Astrocyte of the cerebellum (primary cell): ENCODE measurements around the gene PSD4.

Experiments used
- DNase-seq: peaks from one replicate; pipeline ENCODE4 v3.0.0-alpha.2; 2011; ENCODE audit warnings: low read depth
- H3K4me3 ChIP-seq: 2 replicates; pipeline ENCODE4 v1.5.1; 2011; ENCODE audit warnings: mild to moderate bottlenecking, low read depth, low read length, moderate library complexity
- in situ Hi-C: cut with HindIII; loops from 2 replicates; pipeline ENCODE4 v1.10.0; 2017; ENCODE audit warnings: low sequenced_read_pairs
- TF ChIP-seq, protein P1 (sequence below): IDR thresholded peaks from 2 replicates; pipeline ENCODE4 v1.5.1; 2012; ENCODE audit warnings: low read length, low read depth, moderate library complexity, mild to moderate bottlenecking; ENCODE audit errors: missing control alignments

Gene PSD4

DNA sequence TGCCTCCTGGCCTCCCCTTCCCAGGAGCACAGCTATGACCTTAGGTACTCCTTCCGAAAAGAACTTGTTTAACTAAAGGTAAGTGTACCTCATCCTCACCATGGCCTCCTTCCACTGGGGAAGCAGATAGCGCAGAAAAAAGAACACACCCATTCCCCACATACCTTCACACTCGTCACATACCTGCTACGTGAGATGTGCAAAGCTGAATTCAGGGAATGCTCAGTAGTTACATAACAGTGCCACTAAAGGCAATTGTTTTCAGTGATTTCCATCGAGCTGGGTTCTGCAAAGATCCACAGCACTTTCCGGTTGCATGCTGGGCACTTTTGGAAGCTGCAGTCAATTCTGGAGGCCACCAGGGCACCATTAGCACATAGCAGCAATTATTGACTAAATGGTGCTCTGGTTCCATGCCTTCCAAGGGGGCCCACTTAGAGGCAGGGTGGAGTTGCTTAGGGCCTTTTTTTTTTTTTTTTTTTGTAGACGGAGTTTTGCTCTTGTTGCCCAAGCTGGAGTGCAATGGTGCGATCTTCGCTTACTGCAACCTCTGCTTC, 63.9 kb downstream of the PSD4 start:
- in situ Hi-C loops, result no loop called here
- TF ChIP-seq, protein P1, sequence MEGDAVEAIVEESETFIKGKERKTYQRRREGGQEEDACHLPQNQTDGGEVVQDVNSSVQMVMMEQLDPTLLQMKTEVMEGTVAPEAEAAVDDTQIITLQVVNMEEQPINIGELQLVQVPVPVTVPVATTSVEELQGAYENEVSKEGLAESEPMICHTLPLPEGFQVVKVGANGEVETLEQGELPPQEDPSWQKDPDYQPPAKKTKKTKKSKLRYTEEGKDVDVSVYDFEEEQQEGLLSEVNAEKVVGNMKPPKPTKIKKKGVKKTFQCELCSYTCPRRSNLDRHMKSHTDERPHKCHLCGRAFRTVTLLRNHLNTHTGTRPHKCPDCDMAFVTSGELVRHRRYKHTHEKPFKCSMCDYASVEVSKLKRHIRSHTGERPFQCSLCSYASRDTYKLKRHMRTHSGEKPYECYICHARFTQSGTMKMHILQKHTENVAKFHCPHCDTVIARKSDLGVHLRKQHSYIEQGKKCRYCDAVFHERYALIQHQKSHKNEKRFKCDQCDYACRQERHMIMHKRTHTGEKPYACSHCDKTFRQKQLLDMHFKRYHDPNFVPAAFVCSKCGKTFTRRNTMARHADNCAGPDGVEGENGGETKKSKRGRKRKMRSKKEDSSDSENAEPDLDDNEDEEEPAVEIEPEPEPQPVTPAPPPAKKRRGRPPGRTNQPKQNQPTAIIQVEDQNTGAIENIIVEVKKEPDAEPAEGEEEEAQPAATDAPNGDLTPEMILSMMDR, result no peak
- no peak overlapping the region for H3K4me3 ChIP-seq
- no peak for DNase-seq

DNA sequence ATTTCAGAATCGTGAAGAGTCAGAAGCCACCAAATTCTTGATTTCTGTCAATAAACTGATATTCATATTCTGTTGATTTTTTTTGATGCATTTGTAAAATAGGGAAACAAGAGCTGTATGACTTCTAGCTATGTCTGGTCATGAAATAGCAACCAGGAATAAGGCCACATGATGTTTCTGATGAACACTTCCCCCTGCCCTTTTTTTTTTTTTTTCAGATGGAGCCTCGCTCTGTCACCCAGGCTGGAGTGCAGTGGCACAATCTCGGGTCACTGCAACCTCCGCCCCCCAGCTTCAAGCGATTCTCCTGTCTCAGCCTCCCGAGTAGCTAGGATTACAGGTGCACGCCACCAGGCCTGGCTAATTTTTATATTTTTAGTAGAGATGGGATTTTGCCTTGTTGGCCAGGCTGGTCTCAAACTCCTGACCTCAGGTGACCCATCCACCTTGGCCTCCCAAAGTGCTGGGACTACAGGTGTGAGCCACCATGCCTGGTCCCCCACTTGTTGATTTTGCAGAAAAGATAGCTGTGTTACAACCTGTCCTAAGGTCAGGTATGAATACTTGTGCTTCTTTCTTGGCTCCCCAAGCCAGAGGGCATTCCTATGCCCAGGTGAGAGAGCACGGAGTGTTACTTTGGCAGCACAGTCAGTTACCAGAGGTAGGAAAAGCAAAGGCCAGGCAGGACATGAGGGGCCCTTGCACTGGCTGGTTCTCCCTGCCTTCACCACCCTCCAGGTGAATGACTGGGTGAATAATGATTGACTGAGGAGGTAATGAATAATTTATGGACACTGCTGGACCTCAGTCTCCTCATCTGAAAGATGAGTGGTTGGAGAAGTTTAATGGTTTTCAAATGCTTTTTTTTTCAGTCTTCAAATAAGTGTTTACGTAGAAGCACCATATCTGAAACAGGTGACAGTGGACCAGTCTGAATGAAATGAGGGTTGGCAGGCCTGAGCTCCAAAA, 65.4 kb downstream of the PSD4 start:
- DNase-seq, result no peak
- no peak overlapping the region for H3K4me3 ChIP-seq
- in situ Hi-C loops, result no loop called here
- TF ChIP-seq, protein P1, result no peak

DNA sequence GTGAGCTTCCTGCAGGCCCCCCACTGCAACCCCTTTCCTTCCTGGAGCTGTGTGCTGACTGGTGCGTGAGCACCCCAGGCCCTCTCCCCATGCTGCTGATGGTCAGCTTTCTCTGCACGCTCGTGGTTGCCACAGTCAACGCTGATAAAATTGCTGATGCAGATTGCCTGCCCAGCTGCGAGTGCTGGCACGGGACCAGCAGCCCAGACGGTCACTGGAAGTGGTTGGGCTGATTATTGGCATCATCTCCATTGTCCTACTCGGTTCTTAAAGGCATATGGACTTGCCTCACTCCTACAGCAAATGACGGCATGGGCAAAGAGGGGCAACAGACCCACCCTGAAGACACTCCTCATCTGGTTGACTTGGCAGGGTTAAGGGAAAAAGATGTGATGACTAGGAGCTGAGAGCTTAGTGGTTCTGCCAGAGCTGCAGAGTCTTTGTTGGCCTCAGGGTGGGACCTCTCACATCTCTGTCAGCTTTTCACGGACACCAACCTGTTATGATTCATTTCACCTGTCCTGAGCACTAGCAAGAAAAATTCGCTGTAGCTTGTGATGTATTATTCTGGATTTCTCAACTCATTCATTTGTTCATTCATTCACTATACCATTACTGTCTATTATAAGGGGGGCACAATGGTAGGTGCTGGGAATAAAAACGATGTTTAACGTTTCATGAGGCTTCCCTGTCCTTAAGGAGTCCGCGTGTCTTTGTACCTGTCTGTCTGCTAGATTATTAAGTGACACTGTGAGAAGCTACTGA, 66.6 kb downstream of the PSD4 start:
- no peak overlapping the region for H3K4me3 ChIP-seq
- in situ Hi-C loops, result no loop called here
- DNase-seq, result peak; percentile 84
- TF ChIP-seq, protein P1, result no peak

DNA sequence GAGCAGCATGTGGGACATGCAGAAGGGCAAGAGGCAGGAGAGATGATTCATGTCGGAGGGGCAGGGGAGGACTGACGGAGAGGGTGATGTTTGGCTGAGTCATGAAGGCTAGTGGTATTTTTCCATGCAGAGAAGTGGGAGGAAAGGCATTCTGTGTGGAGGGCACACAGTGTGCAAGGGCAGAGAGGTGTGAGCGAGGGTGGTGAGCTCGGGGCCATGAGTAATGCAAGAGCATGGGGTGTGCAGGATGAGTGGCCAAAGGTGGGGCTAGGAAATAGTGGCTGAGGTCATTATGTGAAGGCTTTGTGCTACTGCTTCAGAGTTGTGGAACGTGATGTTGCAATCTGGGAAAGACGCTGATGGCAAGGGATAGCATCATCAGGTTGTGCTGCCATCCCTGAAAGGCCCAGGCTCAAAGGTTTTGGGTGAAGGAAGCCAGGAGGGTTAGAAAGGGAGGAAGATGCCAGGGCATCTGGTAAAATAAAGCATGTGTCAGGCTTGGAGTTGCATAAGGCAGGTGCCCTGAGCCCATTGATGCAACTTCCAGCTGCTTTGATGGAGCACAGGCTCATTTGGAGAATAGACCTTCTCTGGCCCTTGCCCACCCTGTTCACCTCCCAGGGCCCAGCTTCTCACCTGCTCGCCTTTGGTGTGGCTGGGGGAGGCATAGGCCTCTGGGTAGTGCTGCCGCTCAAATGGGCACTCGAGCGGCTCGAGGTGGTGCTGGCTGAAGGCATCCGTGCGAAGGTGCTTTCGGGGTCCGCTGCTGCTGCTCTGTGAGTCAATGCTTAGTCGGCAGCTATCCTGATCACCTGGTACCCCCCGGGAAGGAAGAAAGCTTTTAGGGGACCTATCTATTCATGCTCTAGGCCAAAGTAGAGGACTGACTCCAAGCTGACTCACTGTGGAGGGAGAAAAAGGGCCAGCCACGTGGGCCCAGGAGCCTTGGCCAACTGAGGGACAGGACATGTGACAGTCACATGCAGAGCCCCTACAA, 67.4 kb downstream of the PSD4 start:
- in situ Hi-C loops, result no loop called here
- H3K4me3 ChIP-seq, result no peak overlapping the region
- peak; percentile 82 for DNase-seq
- TF ChIP-seq, protein P1, result no peak

GRCh38 chr2:113242327-113242726, 68.6 kb downstream of the PSD4 start:
- DNase-seq, result no peak
- H3K4me3 ChIP-seq, result no peak overlapping the region
- in situ Hi-C loops, result no loop called here
- TF ChIP-seq, protein P1, result no peak
